T-helper 2 cell treated with Interferon-gamma antibody and Interleukin-4, amounts not matched to agents 100 ng/mL and 5 ng/mL, for 36 hours (primary cell): Measurements from ENCODE around the gene MACROH2A1. TPM values are rescaled to one million over a fixed set of nuclear protein-coding genes. Genes with fewer than 3 reads are reported as not detected.

Source experiments
- intact Hi-C: fragments of 100-400 bp; cut with micrococcal nuclease; formaldehyde crosslinking; loops from one replicate; pipeline ENCODE4 v1.15.1; 2023
- total RNA-seq: library from RNA; stranded (reverse); gene quantifications from 2 replicates; pipeline ENCODE4 v1.2.3, GENCODE V29; 2022

The MACROH2A1 gene
- total RNA-seq, 1 donor from 2014 or later: 325 TPM

DNA sequence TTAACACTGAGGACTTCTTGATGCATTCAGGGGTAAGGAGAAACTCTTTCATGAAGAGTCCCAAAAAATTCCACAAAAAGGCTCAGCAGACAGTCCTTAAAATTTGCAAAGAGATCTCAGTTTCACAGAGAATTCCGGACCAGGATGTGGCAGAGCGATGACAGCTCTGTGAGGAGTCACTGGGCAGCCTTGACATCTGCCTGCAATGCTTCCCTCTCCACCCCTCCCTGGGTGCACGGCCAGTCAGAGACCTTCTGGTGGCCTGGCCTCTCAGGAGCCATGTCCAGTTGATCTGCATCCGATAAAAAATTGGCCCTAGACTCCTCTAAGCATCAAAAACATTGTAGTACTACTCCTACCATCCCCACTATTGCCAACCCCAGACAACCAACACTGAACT is 76.8 kb downstream of the MACROH2A1 start:
- intact Hi-C loops: loop anchor here (10.0 kb wide), 1 partner anchor 813 kb away; the partner anchor contains the start of gene SMAD5

DNA sequence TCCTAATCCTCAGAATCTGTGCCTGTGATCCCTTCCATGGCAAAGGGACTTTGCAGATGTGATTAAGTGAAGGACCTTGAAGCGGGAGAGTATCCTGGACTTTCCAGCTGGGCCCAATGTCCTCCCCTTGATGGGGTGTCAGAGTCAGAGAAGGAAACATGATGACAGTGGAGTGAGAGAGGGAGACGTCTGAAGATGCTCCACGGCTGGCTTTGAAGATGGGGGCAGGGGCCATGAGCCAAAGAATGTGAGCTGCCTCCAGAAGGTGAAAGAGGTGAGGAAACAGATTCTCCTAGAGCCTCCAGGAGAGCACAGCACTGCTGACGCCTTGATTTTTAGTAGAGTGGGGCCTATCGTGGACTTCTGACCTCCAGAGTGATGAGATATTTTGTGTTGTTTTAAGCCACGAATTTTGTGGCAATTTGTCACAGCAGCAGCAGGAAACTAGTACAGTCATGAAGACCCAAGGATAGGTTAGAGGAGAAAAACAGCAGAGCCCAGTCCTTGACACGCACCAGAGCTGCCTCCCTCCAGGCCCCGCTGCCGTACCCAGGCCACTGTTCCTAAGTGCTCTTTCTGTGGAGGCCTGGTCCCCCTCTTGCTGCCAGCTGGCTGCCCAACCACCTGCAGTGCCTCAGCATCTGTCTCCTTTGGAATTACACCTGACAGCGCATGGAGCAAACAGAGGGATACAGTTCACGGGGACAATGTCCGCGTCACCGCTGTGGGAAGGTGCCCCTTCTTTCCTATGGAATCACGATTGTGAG is 78.1 kb downstream of the MACROH2A1 start:
- intact Hi-C loops: loop anchor here (10.0 kb wide), 1 partner anchor 814 kb away; the partner anchor contains the start of gene SMAD5

DNA sequence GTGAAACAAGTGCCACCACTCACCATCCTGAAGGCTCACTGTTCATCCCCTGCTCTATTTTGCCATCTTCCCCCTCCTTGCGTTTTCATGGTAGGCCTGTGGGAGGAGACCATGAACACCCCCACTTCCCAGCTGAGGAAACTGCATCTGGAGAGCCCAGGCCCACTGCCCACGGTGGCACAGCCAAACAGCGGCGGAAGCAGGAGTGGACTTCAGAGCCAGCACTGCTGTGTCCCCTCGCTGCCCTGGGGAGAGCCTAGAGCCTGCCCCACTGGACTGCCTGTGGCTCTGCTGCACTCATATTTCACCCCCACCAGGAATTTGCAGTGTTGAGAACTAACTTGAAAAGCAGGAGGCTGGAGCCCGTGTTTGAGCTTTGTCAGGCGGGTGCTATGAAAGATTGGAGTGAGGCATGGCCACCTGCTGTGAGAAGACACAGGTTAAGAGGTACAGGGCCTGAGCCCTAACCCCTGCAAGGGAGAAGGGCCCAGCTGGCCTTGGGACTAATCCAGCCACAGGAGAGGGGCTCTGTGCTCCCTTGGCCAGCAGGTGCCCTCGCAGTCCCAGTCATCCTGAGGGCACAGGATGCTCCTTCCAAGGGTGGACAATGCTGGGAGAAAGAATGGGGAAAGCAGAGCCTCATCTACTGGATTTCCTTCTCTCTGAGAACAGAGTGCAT is 79.0 kb downstream of the MACROH2A1 start:
- intact Hi-C loops: loop anchor here (10.0 kb wide), 1 partner anchor 815 kb away; the partner anchor contains the start of gene SMAD5

DNA sequence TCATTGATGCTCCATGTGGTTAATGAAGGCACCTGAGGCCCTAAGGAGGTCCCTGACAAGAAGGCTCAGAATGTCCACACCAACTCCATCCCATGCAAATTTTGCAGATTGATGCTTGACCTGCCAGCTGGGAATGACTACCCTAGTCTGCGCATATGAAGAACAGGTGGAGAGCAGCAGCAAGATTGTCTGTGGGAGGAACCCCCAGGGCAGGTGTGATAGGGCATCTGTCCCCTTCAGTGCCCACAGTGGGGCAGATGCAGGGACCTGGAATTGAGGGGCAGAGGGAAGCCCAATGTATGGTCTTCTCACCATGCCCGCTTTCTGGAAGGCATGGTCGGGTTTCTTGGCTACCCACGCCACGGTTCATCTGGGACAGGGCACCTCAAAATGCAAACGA is 79.6 kb downstream of the MACROH2A1 start:
- intact Hi-C loops: no loop called here

DNA sequence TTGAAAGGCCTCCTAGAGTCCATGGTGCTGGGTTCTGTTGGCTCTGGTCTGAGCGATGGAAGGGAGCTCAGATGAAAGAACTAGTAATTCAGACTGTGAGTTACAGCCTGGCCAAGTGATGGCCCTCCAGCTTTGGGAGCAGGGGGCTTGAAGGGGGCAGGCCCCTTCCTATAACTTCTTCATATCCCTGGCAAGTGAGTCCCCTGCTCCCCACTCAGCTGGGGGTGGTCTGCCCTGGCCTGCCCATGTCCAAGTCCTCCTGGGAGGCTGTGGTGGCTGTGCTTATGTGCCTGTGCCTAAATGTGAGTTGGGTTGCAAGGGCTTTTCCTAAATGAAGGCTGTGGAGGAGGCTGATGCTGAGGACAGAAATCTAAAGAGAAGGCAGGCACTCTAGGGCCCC is 80.1 kb downstream of the MACROH2A1 start:
- intact Hi-C loops: no loop called here

DNA sequence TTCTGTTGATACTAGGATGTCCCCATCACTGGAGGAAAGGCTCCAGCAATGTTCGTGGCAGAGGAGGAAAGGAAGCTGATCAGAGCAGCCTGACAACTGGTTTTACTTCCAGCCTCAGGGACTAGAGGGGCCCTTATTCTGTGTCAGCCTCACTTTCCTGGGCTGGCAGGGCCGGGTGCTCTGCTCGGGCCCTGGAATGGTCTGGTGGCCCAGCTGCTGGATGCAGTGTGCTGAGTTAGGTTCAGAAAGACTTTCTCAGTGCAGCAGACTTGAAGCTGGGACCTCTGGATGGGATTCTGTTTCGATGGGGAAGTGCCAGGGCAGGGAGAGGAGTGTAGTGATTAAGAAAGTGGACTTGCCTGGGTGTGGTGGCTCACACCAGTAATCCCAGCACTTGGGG is 81.0 kb downstream of the MACROH2A1 start:
- intact Hi-C loops: no loop called here

DNA sequence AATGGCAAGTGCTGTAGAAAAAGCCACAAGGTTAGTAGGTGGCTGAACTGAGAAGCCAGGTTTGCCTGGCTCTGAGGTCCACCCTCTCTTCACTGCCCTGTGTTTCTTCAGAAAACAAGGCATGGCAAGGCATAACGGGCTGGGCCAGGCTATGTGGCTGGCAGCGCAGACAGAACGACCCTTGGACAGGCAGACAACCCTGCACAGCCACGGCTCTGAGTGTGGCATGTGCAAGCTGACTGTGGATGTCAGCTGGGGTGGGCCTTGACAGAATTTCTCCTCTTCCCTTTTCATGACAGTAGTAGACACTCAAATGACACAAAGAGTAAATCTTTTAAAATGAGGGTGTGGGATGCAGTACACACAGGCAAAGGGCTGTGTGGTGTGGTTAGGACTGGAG is 81.7 kb downstream of the MACROH2A1 start:
- intact Hi-C loops: no loop called here

DNA sequence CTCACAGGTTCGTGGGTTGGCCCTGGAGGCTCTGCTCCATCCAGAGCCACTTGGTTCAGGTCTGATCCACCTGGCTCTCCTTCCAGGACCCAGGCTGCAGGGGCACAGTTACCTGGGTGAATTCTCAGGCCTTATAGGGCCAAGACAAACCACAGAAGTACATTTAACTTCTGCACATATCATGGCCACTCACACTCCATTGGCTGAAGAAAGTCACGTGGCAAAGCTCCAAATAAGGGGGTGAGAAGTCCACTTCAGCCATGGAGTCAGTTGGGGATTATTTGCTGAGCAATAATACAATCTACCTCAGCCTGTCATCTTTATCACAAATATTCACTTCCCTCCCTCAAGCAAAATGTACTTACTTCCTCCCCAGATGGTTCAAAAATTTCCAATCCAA is 83.6 kb downstream of the MACROH2A1 start:
- intact Hi-C loops: no loop called here

DNA sequence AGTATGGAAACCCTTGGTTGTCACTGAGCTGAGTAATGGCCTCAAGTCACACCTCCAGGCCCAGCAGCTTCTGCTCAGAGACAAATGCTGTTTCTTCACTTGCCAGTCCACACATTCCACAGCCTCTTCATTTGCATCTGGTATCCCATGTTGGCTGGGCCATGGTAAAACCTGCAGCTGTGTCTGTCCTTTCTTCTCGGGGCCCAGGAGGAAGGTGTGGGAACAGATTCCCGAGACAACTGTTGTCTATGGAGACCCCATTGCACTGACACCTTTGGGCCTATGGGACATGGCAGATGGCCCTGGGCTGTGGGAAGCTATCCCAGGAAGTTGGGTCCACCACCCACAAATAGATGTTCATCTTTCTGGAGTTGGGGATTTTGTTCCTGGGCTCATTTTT is 85.1 kb downstream of the MACROH2A1 start:
- intact Hi-C loops: no loop called here

DNA sequence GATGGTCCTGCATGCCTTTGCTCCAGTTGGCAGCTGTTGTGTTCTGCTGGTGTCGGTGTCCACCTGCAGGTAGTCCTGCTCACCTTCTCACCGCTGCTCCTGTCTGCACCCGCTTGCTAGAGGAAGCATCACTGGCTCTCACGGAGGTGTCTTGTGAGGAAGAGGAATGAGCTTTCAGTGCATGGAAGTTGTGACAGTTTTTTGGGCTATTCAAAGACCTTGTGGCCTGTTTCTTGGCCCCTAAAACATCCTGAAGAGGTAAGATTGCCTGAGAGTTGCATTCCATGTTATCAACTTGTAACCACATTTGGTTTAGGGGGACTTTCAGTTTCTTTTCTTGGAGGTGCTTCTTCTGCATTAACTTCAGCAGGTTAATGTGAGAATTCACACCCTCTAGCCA is 85.6 kb downstream of the MACROH2A1 start:
- intact Hi-C loops: no loop called here

DNA sequence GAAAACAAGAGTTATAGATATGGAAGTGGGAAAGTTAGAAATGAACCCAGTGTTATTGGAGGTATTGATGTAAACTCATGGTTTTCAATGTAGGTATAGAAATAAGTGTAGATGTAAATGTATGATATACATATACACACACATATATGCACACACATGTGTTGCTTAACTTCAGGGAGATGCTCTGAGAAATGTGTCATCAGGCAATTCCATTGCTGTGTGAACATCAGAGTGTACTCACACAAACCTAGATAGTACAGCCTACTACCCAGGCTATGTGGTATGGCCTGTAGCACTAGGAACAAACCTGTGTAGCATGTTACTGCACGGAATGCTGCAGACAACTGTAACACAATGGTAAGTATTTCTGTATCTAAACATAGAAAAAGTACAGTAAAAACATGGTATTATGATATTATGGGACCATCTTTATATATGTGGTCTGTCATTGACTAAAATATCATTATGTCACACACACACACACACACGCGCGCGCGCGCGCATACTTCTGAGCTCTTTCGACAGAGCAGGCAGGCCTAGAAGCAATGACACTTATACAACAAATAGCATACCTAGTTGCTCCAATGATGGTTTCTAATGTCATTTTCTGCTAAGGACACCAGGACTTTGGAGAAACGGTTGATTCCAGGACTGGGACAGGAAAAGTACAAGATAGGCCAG is 86.6 kb downstream of the MACROH2A1 start:
- intact Hi-C loops: no loop called here

DNA sequence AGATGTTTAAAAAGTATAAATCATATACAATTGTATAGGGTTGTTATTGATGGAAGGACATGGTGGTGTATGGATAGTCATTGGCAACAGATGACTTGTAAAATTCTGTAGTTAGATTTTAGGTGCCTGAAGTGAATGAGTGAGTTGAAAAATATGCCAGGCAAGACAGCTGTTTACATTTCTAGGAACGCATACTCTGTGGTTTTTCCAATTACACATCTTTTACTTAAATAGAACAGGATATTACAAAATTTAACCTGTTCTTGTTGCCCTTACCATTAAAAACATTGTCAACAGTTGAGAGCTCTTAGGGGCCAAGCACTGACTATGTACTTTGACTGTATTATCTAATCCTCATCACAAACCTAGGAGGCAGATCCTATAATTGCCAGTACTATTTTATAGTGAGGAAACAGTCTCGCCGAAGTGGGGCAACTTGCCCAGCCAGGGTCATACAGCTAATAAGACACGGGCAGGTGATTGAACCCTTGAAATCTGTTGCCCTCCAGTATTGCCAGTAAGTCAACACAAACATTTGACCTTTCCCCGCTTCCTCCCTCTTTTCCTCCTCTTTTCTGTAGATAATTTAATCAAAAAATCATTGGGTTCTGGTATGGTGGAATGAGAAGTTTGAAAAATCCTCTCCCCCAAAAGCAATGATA is 88.6 kb downstream of the MACROH2A1 start:
- intact Hi-C loops: loop anchor here (2.0 kb wide), 1 partner anchor 14 kb away; no protein-coding TSS in a partner anchor

DNA sequence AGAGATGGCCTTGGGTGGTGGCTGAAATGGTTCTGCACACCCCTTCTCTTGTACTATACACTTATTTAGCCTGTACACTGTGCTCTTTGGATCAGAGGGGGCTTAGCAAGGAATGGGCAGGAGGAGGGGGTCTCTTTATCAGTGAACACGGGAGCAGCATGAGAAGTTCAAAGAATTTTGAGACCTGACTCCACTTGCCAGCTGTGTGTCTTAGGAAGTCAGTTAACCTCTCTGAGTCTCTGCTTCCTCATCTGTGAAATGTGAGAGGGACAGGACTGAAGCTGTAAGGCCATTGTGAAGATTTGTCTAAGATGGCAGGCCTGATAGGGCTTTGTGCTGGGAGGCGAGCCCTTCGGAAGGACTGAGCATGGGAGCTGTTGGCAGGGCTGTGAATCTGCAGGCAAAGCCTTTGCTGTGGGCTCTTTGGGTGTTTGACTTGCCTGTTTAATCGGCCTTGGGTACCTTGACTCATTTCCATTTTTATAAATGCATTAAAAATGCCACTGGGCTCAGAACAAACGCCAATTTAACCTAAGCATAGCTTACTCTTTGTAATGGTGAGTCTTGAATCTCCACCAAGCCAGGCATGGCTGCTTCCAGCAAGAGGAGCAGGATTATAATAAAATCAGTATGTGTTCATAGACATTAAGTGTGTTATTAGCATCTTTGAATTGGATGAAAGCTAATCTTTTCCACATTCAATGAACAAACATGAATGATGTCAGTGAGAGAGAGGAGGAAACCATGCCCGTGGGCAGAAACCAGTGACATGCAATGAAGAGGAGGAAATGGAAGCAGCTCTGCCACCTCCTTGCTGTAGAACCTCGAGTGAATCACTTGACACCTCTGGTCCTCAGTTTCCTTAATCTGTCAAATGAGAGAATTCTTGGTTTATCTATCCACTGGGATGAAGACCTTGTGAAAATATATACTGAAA is 89.4 kb downstream of the MACROH2A1 start:
- intact Hi-C loops: loop anchor here (2.0 kb wide), 1 partner anchor 15 kb away; no protein-coding TSS in a partner anchor

DNA sequence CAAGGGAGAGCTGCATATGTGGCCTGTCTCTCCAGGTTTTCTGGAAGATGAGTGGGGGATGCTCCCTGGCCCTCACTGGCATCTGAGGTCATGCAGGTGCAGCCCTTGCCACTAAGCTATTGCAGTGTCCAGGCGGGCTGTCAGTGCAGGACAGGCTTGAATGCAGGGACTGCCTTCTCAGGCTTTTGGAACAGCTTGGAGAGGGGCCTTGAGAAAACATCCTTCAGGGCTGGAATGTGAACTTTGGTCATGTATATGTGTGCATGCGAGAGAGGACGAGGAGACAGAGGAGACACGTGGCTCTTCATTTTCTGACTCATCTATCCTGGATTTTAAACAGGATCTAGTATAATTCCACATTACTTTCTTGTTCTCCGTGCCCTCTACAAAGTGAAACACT is 90.3 kb downstream of the MACROH2A1 start:
- intact Hi-C loops: no loop called here

DNA sequence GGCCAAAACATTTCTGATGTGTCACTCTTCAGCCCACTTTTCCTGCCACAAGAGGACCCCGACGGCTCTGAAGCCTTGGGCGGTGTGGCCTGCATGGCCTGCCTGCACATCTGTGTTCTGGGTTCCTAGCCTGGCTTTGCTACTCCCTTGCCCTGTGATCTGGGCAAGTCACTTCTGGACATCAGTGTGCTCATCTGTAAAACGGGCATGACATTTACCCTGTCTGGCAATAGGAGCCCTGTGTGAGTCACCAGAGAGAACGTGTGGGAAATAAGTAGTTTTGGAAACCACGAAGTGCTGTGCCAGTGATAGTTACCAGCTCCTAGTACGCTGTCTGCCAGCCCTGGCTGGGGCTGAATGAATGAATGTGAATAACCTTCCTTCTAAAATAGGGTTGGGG is 90.8 kb downstream of the MACROH2A1 start:
- intact Hi-C loops: no loop called here

DNA sequence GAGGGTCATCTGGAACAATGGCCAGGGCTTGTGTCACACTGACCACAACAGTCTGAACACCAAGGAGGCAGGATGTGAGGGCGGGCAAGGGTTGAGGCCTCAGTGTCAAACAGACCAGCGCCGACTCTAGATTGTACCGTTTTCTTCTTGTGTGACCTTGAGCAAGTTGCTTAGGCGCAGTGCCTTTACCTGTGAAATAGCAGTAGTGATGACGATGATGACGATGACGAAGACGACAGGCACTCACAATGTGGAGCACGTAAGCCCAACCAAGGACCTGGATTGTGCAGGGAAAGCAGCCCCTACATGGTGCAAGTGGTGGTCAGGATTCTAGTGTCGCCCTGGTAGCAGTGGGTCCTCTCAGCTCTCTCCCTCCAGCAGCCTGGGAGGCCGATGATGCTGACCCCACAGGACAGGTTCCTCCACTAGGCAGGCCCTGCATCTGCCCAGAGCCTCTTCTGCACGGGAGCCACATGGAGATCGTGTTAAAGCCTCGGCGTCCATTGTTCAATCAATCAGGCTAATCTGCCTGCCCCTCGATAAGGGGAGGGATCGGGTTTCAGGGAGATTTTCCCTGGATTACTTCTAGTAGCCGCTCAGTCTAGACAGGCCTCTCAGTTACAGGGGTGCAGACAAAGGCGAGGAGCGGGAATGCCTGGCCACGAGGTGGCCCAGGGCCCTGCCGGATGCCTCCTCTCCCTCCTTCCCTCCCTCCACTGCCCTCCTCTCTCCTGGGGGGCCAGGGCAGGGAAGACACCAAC is 91.7 kb downstream of the MACROH2A1 start:
- intact Hi-C loops: no loop called here

DNA sequence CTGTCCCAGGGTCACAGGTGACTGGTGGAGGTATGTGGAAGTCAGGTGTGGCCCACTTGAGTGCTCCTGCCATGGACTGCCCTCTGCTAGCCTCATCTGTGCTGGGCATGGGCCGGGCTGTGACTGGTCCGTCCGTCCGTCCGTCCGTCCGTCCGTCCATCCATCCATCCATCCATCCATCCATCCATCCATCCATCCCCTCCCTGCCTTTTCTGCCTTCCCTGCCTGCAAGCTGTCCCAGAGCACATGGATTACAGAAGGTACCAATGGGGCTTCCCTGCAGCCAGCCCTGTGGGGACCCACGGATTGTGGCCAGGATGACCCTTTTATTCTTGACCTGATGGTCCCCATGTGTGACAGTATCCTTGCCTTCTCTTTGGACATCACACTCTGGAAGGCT is 92.5 kb downstream of the MACROH2A1 start:
- intact Hi-C loops: no loop called here

DNA sequence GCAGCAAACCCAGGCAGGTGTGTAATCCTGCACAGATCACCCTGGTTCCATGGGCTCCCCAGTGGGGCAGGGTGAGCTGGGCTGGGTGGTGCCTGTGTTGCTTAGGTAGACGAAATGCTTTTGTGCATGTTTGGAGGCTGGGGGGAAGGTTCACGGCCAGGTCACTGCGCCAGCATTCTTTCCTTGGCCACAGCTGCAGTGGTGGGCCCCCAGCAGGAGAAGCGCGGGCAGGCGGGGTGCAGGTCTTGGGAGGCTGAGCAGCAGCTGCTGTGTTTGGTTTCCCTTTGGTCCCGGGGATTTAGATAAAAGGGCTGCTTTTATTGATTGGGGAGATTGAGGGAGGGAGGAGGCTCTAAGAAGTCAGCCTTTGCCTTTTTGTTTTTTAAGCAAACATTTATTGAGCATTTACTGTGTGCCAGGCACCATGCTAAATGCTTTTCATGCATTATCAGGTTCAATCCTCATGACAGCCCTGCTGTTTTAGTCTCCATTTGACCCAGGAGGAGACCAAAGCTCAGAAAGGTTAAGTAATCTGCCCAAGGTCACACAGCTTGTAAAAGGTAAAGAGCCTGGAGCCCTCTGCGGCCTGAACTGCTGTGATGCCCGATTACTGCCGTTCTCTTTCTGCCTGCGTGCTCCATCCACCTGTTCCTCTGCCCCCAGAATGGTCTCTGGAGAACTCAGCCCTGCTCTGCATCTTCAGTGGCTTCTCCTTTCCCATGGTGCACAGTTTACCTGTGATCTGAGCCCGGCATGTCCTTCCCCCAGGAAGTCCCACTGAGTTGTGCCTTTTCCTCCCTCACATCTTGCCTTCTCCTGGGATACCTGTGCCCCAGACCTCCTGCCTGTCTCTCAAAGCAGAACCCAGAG is 94.4 kb downstream of the MACROH2A1 start:
- intact Hi-C loops: no loop called here
